Panc1 (cell line): ENCODE data around the gene CDK17.

ENCODE experiments used
- CTCF ChIP-seq: fragments of 450-650 bp; IDR thresholded peaks from 2 replicates; pipeline ENCODE4 v1.5.1; 2017; ENCODE audit warnings: mild to moderate bottlenecking
- POLR2AphosphoS5 ChIP-seq: IDR thresholded peaks from 2 replicates; pipeline ENCODE4 v1.6.1; 2012; ENCODE audit warnings: mild to moderate bottlenecking, low read depth, low read length, moderate library complexity
- SIN3A ChIP-seq: IDR thresholded peaks from 2 replicates; pipeline ENCODE4 v1.6.1; 2012; ENCODE audit warnings: low read depth, mild to moderate bottlenecking, low read length, moderate library complexity, borderline replicate concordance; ENCODE audit not compliant: insufficient read depth

DNA sequence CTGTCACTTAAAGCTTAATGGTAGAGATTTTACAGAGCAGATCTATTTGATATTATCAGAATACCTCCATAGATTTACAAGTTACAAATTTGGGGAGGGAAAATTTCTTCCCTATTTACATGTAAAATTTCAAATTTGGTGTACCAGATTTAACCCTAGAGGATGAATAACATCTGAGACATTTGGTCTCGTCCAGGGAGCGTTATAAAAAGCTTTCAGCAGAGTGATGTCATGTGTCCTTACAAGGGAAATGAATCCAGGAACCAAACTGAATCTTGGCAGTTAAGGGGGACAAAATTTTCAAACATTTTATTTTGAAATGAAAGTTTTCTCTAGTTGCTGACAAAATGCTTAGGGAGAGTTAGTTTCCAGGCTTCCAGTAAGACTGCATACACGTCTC, 4.5 kb upstream of the CDK17 start:
- no peak for TF ChIP-seq POLR2AphosphoS5
- TF ChIP-seq CTCF = no peak
- TF ChIP-seq SIN3A = no peak
